ENCODE results near the gene VWA1. TPM values are rescaled to one million over a fixed set of nuclear protein-coding genes. Genes with fewer than 3 reads are reported as not detected.
"Not testable (repeated sequence)": the region's sequence is repeated elsewhere in the genome, so short reads cannot be mapped to it uniquely, and the experiment has no call there.

Gene VWA1
- total and polyA plus RNA-seq, 8 donors: 7.6 to 64.8 (median 23.0) TPM

GRCh38 chr1:1470626-1471388 lies 35.3 kb downstream of the VWA1 start:
- Histone ChIP-seq H3K27ac (peak overlapping the region; percentile 80 to 90 (median 83)), H3K36me3 (no peaks in the 10 kb centered on the region), H3K4me3 (peak overlapping the region; percentile 74 to 90 (median 84)), H3K4me1 (peaks cover 21 to 34% (median 28%) of the 10 kb centered on the region in 4 donors), H3K27me3 (no peaks in the 10 kb centered on the region), H3K9me3 (no peaks in the 10 kb centered on the region)
- intact Hi-C loops (cut with DNase I; ENCODE audit: low total_unique reads): no loop called here
- TF ChIP-seq POLR2A (IDR thresholded peaks at IDR 0.05) (no peak), CTCF (IDR thresholded peaks at IDR 0.05) (no peak), POLR2AphosphoS5 (IDR thresholded peaks at IDR 0.05) (no peak), EP300 (IDR thresholded peaks at IDR 0.05) (no peak)
- 12 to 16% (median 14%) methylated on average over 16 of the region's 16 CpGs for WGBS, 5 donors
- peak in 1 of 2 donors; percentile 66 for DNase-seq

GRCh38 chr1:1471389-1472052 lies 36.0 kb downstream of the VWA1 start, which contains the start of gene ATAD3B:
ATAD3B (plus strand) TSS chr1:1471765; CDS start chr1:1471885, 120 bp downstream.
- Histone ChIP-seq H3K27ac (peak within 1 kb of the TSS; percentile 80 to 90 (median 83)), H3K4me1 (peaks cover 21 to 34% (median 28%) of the 10 kb centered on the region in 4 donors), H3K4me3 (peak within 1 kb of the TSS; percentile 74 to 90 (median 84)), H3K9me3 (no peaks in the 10 kb centered on the region), H3K27me3 (no peaks in the 10 kb centered on the region), H3K36me3 (peaks cover 0 to 2% (median under 1%) of the 10 kb centered on the region in 4 donors)
- intact Hi-C loops (cut with DNase I; ENCODE audit: low total_unique reads): no loop called here
- 0 to 1% (median 0%) methylated on average over 33 to 85 of the region's 87 CpGs for WGBS, 5 donors
- DNase-seq: peak; percentile 95 to 99
- no peak for TF ChIP-seq POLR2A (IDR thresholded peaks at IDR 0.05)
- peak; percentile 68 to 95 (median 79) for TF ChIP-seq POLR2AphosphoS5 (IDR thresholded peaks at IDR 0.05)

- WGBS, 5 donors: 1 to 12% (median 4%) methylated on average over 9 to 52 of the region's 65 CpGs
- Histone ChIP-seq H3K27ac (peak overlapping the region in 4 of 5 donors; percentile 82 to 90 (median 85)), H3K4me3 (peak overlapping the region; percentile 74 to 90 (median 84)), H3K4me1 (peaks cover 21 to 34% (median 28%) of the 10 kb centered on the region in 4 donors)
- intact Hi-C loops (cut with DNase I; ENCODE audit: low total_unique reads); H3K9me3 ChIP-seq; H3K36me3 ChIP-seq; DNase-seq; H3K27me3 ChIP-seq: not testable (repeated sequence)
Measured at GRCh38 chr1:1472053-1472876, 36.8 kb downstream of the VWA1 start.

GRCh38 chr1:1476011-1476410 lies 40.5 kb downstream of the VWA1 start:
- H3K4me1 ChIP-seq: peaks cover 17 to 24% (median 20%) of the 10 kb centered on the region in 4 donors
- intact Hi-C loops (cut with DNase I; ENCODE audit: low total_unique reads); H3K27ac ChIP-seq; DNase-seq; H3K27me3 ChIP-seq; H3K9me3 ChIP-seq; H3K4me3 ChIP-seq: not testable (repeated sequence)
- 82 to 91% (median 87%) methylated on average over 10 to 15 of the region's 17 CpGs; no CpG with 5 or more reads in 1 of the 5 donors for WGBS, 5 donors
- H3K36me3 ChIP-seq: peaks cover 26 to 41% (median 38%) of the 10 kb centered on the region in 4 donors

GRCh38 chr1:1477206-1477605 lies 41.7 kb downstream of the VWA1 start:
- no peak for DNase-seq
- H3K9me3 ChIP-seq: no peaks in the 10 kb centered on the region
- H3K27ac ChIP-seq: no peak overlapping the region
- no peak for TF ChIP-seq EP300 (IDR thresholded peaks at IDR 0.05)
- no peak for TF ChIP-seq CTCF (IDR thresholded peaks at IDR 0.05)
- TF ChIP-seq POLR2AphosphoS5 (IDR thresholded peaks at IDR 0.05): no peak
- no peak for TF ChIP-seq POLR2A (IDR thresholded peaks at IDR 0.05)
- intact Hi-C loops (cut with DNase I; ENCODE audit: low total_unique reads): no loop called here
- peaks cover 32 to 48% (median 45%) of the 10 kb centered on the region in 4 donors for H3K36me3 ChIP-seq
- H3K4me1 ChIP-seq: peaks cover 15 to 22% (median 19%) of the 10 kb centered on the region in 4 donors
- 94 to 97% (median 95%) methylated on average over 22 of the region's 22 CpGs for WGBS, 5 donors
- H3K4me3 ChIP-seq: no peak overlapping the region
- no peaks in the 10 kb centered on the region for H3K27me3 ChIP-seq
